ENCODE measurements around the gene HEATR3. TPM values are rescaled to one million over a fixed set of nuclear protein-coding genes. Genes with fewer than 3 reads are reported as not detected.
A peak's percentile ranks its signal among the peaks of the same experiment; 100 is the strongest.

Gene HEATR3
- total and polyA plus RNA-seq, 2 of the 13 experiments (the other 11 are each of a cell fraction or from before 2014, with no cell fraction given), result 22.4 to 52.4 TPM

DNA sequence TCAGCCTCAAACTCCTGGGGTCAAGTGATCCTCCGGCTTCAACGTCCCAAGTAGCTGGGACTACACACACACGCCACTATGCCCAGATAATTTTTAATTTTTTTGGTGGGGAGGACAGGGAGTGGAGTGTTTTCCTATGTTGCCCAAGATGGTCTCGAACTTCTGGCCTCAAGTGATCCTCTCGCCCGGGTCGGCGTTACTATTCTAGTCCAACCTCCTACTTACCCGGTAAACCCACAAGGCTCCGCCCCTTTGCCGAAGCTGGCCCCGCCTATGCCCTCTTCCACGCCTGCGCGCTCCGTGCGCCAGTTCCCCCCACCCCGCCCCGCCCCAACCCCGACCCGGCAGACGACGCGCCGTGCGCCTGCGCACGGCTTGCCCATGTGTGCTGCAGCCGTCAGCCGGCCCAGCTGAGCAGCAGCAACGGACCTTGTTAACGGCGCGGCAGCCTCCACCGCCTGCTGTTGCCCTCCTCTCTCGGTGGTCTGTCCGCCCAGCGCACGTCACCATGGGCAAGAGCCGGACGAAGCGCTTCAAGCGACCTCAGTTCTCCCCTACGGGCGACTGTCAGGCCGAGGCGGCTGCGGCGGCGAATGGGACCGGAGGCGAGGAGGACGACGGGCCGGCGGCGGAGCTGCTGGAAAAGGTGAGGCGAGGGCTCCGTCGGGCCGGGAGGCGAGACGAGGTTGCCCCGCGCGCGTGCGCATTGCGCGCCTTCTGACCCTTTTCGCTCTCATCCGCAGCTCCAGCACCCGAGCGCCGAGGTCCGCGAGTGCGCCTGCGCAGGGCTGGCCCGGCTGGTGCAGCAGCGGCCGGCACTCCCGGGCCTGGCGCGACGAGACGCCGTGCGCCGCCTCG is at the start of gene HEATR3 (continued):
- TF ChIP-seq DZIP1 (CRISPR knock-in tag; IDR thresholded peaks at IDR 0.05) (no peak), RAD21 (CRISPR knock-in tag; IDR thresholded peaks at IDR 0.05) (peak; percentile 71), ZNF710 (CRISPR knock-in tag; IDR thresholded peaks at IDR 0.05; ENCODE audit: borderline replicate concordance) (peak; percentile 78; the same call in 1 of the 2 replicates), ZNF564 (CRISPR knock-in tag; IDR thresholded peaks at IDR 0.05) (0 out of 2 replicates have a peak, but pooled peaks have one; percentile 42), ZNF253 (CRISPR knock-in tag; IDR thresholded peaks at IDR 0.05; ENCODE audit: borderline replicate concordance) (peak; percentile 87; the same call in 1 of the 2 replicates), ZNF790 (CRISPR knock-in tag; IDR thresholded peaks at IDR 0.05; ENCODE audit: borderline replicate concordance) (peak; percentile 7; the same call in 1 of the 2 replicates), HNRNPLL (IDR thresholded peaks at IDR 0.05; ENCODE audit: low read depth, low read length, poor library complexity, severe bottlenecking) (peak; percentile 70), ZNF768 (CRISPR knock-in tag; IDR thresholded peaks at IDR 0.05) (peak; percentile 68; the same call in 1 of the 2 replicates), BHLHE40 (IDR thresholded peaks at IDR 0.05; ENCODE audit: low read length) (peak; percentile 22; the same call in 1 of the 2 replicates), ZNF713 (CRISPR knock-in tag; IDR thresholded peaks at IDR 0.05) (peak; percentile 95), ZNF329 (CRISPR knock-in tag; IDR thresholded peaks at IDR 0.05; ENCODE audit: low read depth) (peak; percentile 80; the same call in 1 of the 2 replicates), HOXA9 (CRISPR knock-in tag; IDR thresholded peaks at IDR 0.05; ENCODE audit: borderline replicate concordance) (no peak; the same call in 1 of the 2 replicates), ZMYM3 (CRISPR knock-in tag; IDR thresholded peaks at IDR 0.05) (peak; percentile 79), SSRP1 (CRISPR knock-in tag; IDR thresholded peaks at IDR 0.05) (no peak), REPIN1 (CRISPR knock-in tag; IDR thresholded peaks at IDR 0.05; ENCODE audit: borderline replicate concordance, low read depth) (peak; percentile 59), TP53 (CRISPR knock-in tag; conservative IDR thresholded peaks at IDR 0.05) (peak; percentile 56; the same call in 1 of the 2 replicates), MLX (CRISPR knock-in tag; IDR thresholded peaks at IDR 0.05) (peak; percentile 26; the same call in 1 of the 2 replicates), NFE2L1 (CRISPR knock-in tag; IDR thresholded peaks at IDR 0.05; ENCODE audit: borderline replicate concordance) (no peak)
- TF ChIP-seq, protein P1, sequence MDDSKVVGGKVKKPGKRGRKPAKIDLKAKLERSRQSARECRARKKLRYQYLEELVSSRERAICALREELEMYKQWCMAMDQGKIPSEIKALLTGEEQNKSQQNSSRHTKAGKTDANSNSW (CRISPR knock-in tag; IDR thresholded peaks at IDR 0.05; ENCODE audit: borderline replicate concordance), result peak; percentile 37; the same call in 1 of the 2 replicates
- TF ChIP-seq, protein P2, sequence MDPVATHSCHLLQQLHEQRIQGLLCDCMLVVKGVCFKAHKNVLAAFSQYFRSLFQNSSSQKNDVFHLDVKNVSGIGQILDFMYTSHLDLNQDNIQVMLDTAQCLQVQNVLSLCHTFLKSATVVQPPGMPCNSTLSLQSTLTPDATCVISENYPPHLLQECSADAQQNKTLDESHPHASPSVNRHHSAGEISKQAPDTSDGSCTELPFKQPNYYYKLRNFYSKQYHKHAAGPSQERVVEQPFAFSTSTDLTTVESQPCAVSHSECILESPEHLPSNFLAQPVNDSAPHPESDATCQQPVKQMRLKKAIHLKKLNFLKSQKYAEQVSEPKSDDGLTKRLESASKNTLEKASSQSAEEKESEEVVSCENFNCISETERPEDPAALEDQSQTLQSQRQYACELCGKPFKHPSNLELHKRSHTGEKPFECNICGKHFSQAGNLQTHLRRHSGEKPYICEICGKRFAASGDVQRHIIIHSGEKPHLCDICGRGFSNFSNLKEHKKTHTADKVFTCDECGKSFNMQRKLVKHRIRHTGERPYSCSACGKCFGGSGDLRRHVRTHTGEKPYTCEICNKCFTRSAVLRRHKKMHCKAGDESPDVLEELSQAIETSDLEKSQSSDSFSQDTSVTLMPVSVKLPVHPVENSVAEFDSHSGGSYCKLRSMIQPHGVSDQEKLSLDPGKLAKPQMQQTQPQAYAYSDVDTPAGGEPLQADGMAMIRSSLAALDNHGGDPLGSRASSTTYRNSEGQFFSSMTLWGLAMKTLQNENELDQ (CRISPR knock-in tag; IDR thresholded peaks at IDR 0.05; ENCODE audit: borderline replicate concordance), result peak; percentile 89; the same call in 1 of the 2 replicates

All from HepG2 (cell line).